ENCODE measurements around the gene CNIH3.

GRCh38 chr1:224773646-224774045 lies 157.5 kb downstream of the CNIH3 start:
- TF ChIP-seq CTCF (IDR thresholded peaks at IDR 0.05), result no peak
- TF ChIP-seq POLR2A (IDR thresholded peaks at IDR 0.05), result no peak

Data from uterus (tissue), 2 donors.